GM12864 (cell line): ENCODE measurements around the gene TEX14.

ENCODE experiments used
- DNase-seq: peaks from one replicate; pipeline ENCODE4 v3.0.0-alpha.2; 2011; ENCODE audit warnings: low read depth
- H3K4me3 ChIP-seq: 2 replicates; pipeline ENCODE4 v1.5.1; 2011; ENCODE audit warnings: mild to moderate bottlenecking, low read depth, low read length, control low read depth
- TF ChIP-seq, protein P1 (sequence below): IDR thresholded peaks from 2 replicates; pipeline ENCODE4 v1.5.1; 2011; ENCODE audit warnings: low read depth, mild to moderate bottlenecking, moderate library complexity, low read length, control low read depth, inconsistent platforms; ENCODE audit errors: missing control alignments

The TEX14 gene

DNA sequence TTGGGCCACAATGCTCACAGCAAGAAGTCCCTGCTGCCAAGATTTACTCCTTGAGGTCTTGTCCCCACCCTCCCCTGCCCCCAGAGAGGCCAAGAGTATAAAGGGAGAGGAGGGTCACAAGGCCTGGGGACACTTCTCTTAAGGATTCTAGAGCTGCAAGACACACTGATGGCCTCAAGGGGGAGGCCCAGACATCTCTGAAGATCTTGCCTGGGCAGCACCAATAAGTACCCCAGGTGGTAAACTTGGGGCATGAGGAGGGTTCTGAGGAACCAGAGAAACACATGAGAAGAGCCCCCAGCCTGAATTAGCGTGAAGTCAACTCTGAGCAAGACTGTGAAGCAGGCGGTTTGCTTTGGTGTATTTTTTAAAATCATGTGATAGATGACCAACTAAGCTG lies 150.6 kb downstream of the TEX14 start:
- TF ChIP-seq, protein P1, sequence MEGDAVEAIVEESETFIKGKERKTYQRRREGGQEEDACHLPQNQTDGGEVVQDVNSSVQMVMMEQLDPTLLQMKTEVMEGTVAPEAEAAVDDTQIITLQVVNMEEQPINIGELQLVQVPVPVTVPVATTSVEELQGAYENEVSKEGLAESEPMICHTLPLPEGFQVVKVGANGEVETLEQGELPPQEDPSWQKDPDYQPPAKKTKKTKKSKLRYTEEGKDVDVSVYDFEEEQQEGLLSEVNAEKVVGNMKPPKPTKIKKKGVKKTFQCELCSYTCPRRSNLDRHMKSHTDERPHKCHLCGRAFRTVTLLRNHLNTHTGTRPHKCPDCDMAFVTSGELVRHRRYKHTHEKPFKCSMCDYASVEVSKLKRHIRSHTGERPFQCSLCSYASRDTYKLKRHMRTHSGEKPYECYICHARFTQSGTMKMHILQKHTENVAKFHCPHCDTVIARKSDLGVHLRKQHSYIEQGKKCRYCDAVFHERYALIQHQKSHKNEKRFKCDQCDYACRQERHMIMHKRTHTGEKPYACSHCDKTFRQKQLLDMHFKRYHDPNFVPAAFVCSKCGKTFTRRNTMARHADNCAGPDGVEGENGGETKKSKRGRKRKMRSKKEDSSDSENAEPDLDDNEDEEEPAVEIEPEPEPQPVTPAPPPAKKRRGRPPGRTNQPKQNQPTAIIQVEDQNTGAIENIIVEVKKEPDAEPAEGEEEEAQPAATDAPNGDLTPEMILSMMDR = peak; percentile 60
- DNase-seq = no peak
- no peak overlapping the region for H3K4me3 ChIP-seq

DNA sequence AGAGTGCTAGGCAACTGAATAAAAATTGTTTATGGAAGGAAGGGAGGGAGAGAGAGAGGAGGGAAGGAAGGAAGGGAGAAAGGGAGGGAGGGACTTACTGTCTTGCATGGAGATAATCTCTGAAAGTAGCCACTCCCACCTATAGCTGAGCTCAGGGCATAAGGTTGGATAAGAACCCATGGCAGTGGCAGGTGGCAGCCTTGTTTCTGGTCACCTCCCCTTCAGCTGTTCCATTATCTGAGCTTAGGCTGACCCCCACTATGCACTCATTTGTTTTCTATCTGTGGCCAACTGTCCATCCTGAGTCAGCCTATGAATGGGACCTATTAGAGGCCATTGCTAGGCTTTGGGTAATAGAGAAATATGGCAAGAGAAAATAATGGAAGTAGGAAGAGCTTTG lies 152.1 kb downstream of the TEX14 start:
- TF ChIP-seq, protein P1 = no peak
- H3K4me3 ChIP-seq = no peak overlapping the region
- DNase-seq = no peak

DNA sequence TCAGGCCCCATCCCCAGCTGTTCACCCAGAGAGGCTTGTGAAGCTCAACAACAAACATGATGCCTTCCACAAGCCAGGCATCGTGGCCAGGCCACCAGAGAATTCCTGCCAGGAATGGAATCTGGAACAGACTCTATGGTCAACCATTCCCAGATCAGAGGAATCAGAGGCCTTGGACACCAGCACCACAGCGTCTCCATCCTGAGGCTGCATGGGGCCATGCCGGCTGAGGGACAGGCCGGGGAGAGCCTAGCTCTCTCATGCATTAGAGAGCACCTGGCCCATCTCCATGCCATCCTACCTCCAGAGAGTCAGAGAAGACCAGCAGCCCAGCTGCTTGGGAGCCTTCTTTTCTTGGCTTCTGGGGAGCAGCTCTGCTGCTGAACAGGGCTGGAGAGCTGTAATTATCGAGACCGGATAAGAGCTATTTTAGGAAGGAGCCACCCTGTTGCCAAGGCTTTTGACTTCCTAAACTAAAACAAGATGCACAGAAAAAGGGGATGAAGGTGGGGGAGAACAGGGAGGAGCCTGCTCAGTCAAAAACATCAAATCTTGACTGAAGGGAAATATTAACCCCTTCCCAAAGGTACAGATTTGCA lies 152.9 kb downstream of the TEX14 start:
- DNase-seq = no peak
- TF ChIP-seq, protein P1 = no peak

DNA sequence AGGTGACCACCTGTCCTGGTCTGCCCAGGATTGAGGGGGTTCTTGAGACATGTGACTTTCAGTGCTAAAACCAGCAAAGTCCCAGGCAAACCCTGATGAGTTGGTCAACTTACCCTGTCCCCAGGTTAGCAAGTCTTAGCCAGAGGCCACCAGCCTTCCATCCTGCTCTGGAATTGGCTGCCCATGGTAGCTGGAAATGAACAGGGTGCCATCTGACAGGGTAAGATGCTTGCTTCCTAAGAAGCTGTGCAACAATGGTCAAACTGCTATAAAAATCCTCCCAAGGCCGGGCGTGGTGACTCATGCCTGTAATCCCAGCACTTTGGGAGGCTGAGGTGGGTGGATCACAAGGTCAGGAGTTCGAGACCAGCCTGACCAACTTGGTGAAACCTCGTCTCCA lies 154.6 kb downstream of the TEX14 start:
- TF ChIP-seq, protein P1 = no peak
- no peak overlapping the region for H3K4me3 ChIP-seq
- no peak for DNase-seq

More for the DNA sequence above, 152.9 kb downstream of the TEX14 start:
- no peak overlapping the region for H3K4me3 ChIP-seq

DNA sequence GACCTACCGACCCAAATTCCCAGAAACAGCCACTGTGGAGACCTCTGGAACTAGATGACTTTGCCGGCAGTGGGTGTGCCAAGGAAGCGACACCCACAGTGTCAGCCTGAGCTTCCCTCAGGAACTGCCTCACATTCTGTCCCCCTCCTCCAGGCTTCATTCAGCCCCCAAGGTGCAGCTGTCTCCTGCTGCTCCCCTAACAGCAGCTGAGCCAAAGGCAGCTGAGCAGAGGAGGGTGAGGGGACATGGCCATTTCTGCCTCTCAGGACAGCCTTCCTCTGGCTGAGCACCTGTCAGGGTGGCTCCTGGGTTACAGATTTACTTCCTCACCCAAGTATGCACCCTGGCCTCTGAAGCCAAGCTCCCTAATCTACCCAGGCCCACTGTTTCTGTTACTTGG lies 155.3 kb downstream of the TEX14 start:
- TF ChIP-seq, protein P1 = no peak
- H3K4me3 ChIP-seq = no peak overlapping the region
- no peak for DNase-seq

DNA sequence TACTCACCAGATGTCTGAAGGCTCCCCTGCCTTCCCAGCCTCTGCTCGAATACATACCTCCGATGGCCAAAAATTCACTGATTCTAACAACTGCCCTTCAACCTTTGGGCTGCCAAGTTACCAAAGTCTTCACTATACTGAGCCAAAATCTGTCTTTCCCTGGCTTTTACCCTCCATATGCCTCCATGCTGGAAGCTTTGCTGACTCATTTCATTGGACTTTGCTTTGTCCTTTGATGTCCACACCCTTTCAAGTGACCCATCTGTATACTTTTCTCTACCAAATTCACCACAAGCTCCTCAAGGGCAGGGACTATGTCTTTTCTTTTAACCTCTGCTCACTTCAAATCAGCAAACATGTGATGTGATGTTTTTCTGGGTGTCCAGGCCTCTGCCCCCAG lies 156.4 kb downstream of the TEX14 start:
- TF ChIP-seq, protein P1 = no peak
- H3K4me3 ChIP-seq = no peak overlapping the region
- no peak for DNase-seq

- DNase-seq = no peak
- H3K4me3 ChIP-seq = no peak overlapping the region
- TF ChIP-seq, protein P1 = no peak
These were observed 156.9 kb downstream of the TEX14 start for GRCh38 chr17:58534901-58535421.
